A172 (cell line): ENCODE data around the gene TCP11. TPM values are rescaled to one million over a fixed set of nuclear protein-coding genes. Genes with fewer than 3 reads are reported as not detected.

ENCODE experiments used
- DNase-seq: peaks from one replicate; pipeline ENCODE4 v3.0.0-alpha.2; 2015; ENCODE audit warnings: low spot score
- total RNA-seq: library from RNA; depleted of rRNA; stranded (reverse); fragments of >200 nt; shearing (Covaris generic); gene quantifications from 2 replicates; pipeline ENCODE4 v1.2.3, GENCODE V29; 2014

TCP11 gene
- total RNA-seq, 1 experiment from 2014 or later, result not detected

DNA sequence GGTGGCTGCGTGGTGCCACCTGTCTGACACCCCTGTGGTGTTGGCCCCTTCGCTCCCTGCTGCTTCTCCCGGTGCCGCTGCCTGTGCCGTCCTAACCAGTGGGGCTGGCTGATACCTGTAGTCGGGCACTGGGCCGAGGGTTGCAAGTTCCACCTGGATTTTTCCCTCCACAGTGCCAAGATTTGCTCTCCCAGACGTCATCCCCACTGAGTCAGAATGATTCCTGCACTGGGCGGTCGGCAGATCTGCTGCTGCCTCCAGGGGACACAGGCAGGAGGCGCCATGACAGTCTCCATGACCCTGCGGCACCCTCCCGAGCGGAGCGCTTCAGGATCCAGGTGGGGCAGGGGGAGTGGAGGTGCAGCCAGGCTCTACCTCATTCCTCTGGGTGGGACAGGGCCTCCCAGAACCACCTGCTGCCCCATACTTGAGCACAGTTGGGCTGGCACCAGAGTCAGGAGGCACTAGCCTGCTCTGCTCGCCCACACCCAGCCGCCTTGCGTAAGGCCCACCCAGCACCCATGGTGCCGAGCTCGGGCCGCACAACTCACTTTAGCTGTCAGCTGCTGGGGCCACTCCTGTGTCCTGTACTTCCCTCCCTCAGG, 60.2 kb downstream of the TCP11 start:
- DNase-seq, result no peak

DNA sequence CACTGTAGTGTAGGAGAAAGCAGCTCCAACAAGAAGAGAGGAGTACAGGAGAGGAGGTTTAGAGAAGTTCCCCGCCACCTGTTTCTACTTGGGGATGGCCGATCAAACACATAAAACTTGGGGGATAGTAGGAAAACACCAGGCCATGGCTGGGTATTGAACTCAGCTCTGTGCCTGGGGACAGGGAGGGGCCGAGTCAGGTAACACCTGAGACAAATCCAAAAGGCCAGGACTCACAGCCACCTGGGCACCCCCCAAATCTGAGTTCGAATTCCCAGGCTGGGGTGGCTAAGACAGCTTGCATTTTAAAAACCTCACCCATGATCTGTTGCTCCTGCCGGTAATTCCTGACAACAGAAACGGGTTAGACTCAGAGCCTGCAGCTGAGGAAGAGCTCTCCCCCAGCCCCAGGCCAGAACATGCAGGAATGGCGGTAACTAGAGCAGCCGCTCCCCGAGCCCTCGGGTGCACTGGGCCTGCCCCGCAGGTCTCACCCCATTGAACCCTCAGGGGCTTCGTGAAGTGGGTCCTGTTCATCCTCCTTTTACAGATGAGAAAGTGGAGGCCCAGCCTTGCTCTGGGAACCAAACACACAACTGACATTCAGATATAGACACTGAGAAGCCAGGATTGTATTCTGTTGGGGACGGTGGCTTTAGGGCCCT, 61.0 kb downstream of the TCP11 start:
- no peak for DNase-seq

DNA sequence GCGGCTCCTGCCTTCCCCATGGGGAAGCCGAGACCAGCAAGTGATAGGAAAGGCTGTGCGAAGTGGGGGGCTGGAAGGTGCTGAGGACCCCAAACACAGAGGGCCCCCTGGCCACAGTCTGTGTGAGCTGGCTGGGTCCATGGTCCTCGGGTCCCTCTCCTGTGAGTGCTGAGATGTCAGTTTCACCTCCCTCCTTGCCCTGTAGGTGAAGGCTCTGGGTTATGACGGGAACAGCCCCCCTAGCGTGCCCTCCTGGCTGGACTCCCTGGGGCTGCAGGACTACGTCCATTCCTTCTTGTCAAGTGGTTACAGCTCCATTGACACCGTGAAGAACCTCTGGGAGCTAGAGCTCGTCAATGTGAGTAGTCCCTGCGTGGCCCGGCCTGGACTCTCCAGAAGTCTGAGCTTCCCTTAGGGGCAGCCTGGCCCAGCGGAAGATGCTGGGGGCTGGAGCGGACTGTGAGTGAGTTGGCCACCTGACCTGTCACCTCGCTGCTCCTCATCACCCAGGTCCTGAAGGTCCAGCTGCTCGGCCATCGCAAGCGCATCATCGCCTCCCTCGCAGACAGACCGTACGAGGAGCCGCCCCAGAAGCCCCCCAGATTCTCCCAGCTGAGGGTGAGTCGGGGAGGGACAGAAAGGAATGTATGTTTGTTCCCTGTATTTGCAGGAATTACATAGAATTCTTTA, 61.7 kb downstream of the TCP11 start:
- no peak for DNase-seq

DNA sequence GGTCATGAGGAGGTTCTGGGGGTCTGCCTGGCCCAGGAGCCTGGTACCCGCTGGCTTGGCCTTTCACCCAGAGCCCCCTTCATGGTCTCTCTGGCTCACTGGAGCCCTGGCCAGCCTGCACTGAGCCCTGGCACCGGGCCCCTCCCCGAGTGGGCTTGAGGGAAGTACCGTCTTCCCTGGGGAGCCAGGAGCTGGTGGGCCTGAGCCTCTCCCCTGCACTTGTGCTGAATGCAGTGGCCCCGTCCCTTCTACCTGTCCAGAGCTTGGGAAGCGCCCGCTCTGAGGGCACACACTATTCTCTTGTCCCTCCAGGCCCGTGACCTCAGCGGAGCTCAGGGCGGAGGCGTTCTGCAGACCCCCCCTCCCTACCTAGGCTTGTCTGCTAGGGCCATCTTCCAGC, 62.2 kb downstream of the TCP11 start:
- DNase-seq, result no peak

DNA sequence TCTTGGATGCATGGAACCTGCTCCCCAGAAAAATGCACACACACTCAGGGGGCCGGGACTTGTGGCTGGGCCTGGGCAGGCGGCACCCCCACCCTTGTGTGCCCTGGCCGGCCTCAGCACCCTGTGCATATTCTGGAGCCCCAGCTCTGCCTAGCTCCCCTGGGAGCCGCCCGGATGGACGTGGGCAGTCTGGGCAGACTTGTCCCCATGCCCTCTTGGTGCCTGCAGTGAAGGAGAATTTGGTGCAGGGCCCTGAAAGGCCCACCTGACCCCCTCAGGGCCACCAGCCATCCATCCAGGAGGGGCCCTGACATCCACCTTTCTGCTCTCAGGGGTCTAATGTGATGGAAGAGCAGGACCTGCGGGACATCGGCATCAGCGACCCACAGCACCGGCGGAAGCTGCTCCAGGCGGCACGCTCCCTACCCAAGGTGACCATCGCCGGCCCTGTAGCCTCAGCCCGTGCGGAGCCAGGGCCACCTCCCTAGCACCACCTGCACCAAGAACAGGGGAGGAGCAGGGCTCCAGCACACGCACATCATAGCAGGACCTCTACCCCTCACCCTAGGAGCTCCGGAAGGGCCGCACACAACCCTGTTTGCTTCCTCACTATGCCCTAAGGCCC, 62.8 kb downstream of the TCP11 start:
- DNase-seq, result no peak

DNA sequence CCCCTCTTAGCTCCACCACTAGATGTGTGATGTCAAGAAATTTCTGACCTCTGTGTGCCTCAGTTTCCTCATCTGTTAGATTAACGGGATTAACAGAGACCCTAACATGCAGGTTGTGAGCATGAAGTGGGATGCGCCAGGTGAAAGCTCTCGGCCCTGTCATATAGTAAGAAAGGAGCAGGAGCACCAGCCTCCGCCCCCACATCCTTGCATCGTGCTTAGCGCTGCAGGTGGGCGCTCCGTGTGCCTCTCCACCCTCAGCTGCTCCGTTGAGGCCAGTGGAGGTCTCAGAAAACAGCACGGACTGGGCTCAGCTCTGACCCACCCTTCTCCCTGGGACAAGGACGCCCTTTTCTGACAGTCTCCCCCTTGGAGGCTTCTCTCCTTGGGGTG, 63.4 kb downstream of the TCP11 start:
- DNase-seq, result no peak

DNA sequence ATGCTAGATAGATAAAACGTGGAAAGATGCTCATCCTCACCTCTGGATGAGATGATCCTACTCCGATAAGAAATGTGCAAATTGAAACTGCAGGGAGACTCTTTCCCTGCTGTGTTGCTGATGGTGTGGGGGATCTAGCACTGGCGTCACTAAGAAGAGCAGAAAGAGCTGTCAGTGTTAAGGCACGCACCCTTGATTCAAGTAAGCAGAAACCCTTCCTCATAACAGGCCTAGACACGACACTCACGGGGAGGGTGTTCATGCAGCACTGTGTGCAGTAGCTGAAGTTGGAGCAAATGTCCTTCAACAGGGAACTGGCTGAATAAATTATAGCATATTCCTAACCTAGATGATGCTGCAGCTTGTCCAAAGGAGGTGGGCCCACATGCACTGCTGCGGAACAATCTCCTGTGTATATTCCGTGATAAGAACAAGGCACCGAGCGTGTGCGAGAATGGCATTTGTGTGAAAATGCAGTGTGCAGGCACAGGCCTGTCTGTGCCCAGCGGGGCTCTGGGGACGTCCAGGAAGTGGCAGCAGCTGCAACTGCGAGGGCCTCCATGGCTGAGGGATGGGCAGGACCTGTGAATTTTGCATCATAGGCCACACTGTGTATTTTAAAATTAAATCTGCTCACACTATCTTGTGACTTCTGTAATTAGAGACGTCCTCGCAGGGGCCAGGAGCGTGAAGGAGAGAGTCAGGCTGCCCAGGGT, 64.0 kb downstream of the TCP11 start:
- DNase-seq, result no peak

DNA sequence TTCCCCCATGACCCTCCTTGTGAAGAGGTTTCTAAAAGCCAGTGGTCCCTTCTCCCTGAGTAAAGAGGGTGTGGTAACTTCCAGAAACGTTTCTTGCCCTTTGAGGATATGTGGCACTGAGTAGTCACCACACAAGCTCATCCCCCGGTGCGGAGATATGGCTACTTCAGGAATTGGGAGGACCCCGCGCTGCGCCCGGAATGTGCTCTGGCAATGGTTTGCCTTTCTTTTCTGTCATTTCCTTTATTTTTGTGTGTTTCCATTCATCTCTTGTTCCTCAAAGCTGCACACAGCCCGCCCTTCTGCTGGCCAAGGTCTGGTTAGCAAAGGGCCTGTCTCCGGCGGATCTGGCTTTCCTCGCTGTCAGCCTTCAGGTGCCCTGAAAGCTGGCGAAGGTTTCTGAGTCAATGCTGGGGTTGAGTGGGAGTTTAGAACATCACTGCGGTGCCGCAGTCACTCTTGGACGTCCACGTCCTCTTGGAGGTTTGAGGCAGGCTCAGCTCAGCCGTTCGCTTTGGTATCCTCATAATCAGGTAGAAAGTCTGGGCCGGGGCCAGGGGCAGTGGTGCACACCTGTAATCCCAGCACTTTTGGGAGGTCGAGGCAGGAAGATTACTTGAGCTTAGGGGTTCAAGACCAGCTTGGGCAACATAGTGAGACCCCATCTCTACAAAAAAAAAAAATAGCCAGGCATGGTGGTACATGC, 67.2 kb downstream of the TCP11 start:
- no peak for DNase-seq

DNA sequence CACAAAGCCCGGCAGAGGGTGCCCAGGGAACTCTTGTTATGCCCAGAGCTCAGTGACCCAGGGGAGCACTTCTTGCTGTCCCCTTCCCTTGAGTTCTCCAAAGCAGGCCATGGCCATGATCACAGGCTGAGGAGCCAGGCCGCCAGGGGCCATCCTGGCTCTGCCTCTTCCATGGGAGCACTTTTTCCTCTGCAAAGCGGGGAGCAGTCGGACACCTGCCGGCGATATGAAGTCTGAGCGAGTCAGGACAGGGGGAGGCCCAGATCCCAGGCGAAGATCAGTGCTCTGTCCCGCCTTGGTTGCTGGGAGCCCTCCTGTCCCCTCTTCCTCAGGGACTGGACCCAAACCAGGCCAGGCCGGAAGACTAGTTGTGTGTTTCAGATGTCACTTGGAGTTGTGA, 67.9 kb downstream of the TCP11 start:
- DNase-seq, result no peak

DNA sequence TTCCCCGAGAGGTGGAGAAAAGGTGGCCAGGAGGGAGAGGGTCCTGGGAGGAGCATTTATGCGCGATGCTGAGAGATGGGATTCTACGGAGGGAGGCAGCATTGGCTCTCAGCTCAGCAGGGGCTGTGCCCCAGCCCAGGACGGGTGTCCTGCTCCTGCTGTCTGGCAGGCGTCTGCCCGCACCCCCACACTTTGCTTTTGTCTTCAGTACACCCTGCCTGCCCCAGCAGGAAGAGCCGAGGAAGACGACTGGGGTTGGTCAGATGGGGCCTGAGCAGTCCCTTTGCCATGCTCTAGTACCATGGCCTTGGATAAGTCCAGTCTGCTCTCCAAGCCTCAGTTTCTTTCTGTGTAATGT, 68.5 kb downstream of the TCP11 start:
- DNase-seq, result no peak

DNA sequence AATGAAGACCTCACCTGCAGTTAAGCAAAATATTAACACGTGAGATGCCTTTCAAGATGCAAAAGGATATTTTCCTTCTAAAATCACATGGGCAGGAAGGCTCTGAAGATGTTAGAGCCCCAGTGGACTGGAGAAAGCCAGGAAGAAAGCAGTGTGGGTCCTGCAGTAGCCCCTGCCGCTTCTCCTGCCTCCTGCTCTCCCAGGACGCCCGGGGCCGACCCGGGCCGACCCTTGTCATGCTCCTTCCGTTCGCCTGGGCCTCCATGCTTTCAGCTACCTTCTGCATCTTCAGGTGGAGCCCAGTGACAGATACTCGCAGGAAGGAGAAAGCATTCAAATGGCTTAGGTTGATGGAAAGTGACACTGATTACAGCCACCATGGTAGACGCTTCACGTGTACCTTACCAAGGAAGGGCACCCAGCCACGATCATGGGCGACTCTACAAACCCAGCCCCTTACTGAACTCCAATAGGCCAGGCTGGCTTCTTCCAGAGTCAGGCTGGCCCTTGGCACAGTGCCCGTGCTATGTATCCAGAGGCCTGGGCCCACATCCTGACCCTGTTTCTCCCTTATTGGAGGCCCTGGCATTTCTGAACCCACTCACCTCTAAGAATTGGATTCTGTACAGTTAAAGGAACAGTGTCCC, 69.0 kb downstream of the TCP11 start:
- no peak for DNase-seq

DNA sequence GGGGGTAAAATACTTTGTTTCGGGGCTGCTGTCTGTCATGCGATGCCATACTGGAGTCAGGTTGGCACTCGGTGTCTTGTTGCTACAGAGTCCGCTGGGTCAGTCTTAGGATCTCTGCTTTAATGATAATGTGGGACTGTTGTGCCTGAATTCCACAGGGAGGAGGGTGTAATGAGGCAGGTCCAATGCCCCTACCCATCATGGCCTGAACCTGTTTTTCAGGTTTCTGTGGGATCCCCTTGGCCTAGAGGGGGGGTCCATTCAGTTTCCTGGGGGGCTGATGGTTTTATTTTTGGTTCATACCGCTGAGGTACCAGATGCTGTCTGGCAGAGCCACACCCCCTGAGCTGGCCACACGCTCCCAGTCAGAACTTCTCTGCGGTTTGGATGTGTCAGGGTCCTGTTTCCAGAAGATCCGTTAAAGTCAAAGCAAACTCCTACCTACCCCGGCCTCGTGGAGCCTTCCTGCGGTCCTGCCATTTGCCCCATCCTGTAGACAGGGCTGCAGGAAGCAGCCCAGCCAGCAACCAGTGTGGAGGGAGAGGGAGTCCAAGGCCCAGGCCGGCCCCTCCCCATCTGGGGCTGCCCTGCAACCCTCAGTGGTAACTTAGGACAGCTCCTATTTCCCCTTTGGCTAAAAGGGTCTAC, 69.7 kb downstream of the TCP11 start:
- DNase-seq, result no peak

DNA sequence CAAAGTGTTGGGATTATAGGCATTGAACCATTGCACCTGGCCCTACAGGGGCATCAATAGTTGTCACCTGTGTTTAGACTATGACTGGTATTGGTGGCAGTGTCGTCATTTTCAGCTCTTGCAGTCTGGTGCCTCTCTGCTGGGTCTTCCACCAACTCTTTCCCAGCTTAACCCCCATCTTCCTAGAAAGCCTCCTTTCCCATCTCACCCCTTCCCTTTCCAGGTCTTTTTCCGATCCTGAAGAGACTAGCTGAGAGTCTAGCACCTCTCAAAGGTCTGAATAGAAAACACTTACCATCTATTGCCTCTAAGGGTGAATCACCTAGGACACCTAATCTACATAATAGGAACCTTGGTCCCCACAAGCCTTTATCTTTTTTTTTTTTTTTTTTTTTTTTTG, 71.0 kb downstream of the TCP11 start:
- no peak for DNase-seq

DNA sequence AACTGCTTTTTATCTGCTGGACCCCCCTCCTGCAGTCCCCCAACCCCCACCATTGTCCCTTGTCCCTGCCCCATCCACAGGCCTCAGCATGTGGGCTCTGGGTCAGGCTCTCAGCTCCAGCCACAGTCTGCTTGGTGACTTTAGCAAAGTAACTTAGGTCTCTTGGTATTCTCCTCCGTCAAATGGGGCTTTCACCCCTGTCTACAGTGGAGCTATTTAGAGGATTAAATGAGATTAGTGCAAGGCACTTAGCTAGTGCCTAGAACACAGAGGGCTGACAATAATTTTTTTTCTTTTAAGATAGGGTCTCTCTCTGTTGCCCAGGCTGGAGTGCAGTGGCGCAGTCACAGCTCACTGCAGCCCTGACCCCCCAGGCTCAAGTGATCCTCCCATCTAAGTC, 71.9 kb downstream of the TCP11 start:
- DNase-seq, result no peak

DNA sequence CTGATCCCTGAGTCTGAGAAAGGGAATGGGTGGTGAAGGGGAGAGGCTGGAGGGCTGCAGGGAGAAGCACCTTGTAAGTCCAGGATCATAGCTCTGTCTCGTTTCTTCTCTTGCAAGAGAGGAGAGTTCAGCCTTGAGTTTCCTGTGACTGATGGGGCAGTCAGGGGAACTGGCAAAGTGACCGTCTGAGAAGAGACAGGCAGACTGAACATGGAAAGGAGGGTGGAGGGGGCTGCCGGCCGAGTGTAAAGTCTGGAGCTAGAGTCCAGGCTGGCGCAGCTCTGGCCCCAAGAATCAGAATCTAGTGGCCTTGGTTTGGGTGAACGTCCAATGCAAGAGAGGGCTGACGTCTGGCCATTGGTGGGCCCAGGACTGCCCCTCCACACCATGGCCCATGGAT, 72.5 kb downstream of the TCP11 start:
- no peak for DNase-seq

DNA sequence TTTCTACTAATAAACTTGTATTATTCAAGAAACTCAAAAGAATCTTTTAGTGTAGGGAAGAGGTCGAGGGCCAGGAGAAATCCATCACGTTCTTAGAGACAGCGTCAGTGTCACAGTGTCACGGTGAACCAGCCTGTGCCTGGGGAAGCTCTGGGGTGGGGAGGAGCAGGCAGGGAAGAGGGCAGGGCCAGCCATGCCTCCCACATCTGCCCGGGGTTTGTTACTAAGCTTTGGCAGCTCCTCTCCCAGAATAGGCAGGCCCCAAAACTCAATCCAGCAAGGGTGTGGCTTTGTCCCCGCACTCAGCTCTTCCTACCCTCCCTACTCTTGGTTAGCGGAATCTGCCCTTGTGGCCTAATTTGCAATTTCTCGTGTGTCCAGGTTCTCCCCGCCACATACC, 72.9 kb downstream of the TCP11 start:
- DNase-seq, result no peak
